SU-DHL-6 (cell line): ENCODE data around the gene BLOC1S1.

Source experiments
- H2AFZ ChIP-seq: fragments of 200-600 bp; sonication (generic); 2 replicates; pipeline ENCODE4 v1.6.1; 2014; ENCODE audit warnings: low read depth, mild to moderate bottlenecking, moderate library complexity, mixed read lengths, antibody characterized with exemption, low read length; ENCODE audit not compliant: severe bottlenecking
- H3F3A ChIP-seq: fragments of 200-600 bp; shearing (Covaris generic); 2 replicates; pipeline ENCODE4 v1.6.0; 2016; ENCODE audit warnings: antibody characterized with exemption, mild to moderate bottlenecking; ENCODE audit not compliant: insufficient read depth
- H3K27ac ChIP-seq: fragments of 200-600 bp; sonication (generic); 2 replicates; pipeline ENCODE4 v1.5.1; 2016; ENCODE audit warnings: low read depth, mild to moderate bottlenecking, low read length, moderate library complexity, mixed read lengths
- H3K27me3 ChIP-seq: fragments of 200-600 bp; sonication (generic), shearing (Covaris generic); 2 replicates; pipeline ENCODE4 v1.6.0; 2014; ENCODE audit warnings: mild to moderate bottlenecking, low read length
- H3K36me3 ChIP-seq: fragments of 200-600 bp; sonication (generic); 2 replicates; pipeline ENCODE4 v1.6.1; 2014; ENCODE audit warnings: mild to moderate bottlenecking, low read length, mixed read lengths
- H3K4me2 ChIP-seq: fragments of 300-600, 200-600 bp; shearing (Covaris generic), sonication (generic); 2 replicates; pipeline ENCODE4 v1.6.0; 2014; ENCODE audit warnings: low read length, low read depth, mild to moderate bottlenecking; ENCODE audit not compliant: poor library complexity, severe bottlenecking
- H3K4me3 ChIP-seq: fragments of 200-600 bp; sonication (generic); 2 replicates; pipeline ENCODE4 v1.5.1; 2014; ENCODE audit warnings: antibody characterized with exemption, low read length, mild to moderate bottlenecking, mixed read lengths; ENCODE audit not compliant: insufficient read depth, poor library complexity, severe bottlenecking
- H3K79me2 ChIP-seq: fragments of 200-600 bp; sonication (generic); 2 replicates; pipeline ENCODE4 v1.6.1; 2014; ENCODE audit warnings: mild to moderate bottlenecking, low read length, moderate library complexity; ENCODE audit not compliant: insufficient read depth
- H3K9ac ChIP-seq: fragments of 200-600 bp; sonication (generic); 2 replicates; pipeline ENCODE4 v1.7.0; 2014; ENCODE audit warnings: mild to moderate bottlenecking, low read length
- H3K9me2 ChIP-seq: fragments of 200-600 bp; sonication (generic); replicated peaks from 2 replicates; pipeline ENCODE4 v1.6.1; 2014; ENCODE audit warnings: low read length; ENCODE audit not compliant: insufficient read depth
- H3K9me3 ChIP-seq: fragments of 200-600 bp; sonication (generic); 2 replicates; pipeline ENCODE4 v1.6.1; 2014; ENCODE audit warnings: low read length, mixed read lengths; ENCODE audit not compliant: insufficient read depth
- H4K20me1 ChIP-seq: fragments of 200-600 bp; sonication (generic); 2 replicates; pipeline ENCODE4 v1.6.1; 2014; ENCODE audit warnings: low read depth, mild to moderate bottlenecking, antibody characterized with exemption, low read length, moderate library complexity, mixed read lengths
- EZH2phosphoT487 ChIP-seq: fragments of 200-600 bp; sonication (generic), shearing (Covaris generic); conservative IDR thresholded peaks from 2 replicates; pipeline ENCODE4 v1.6.1; 2018; ENCODE audit warnings: mild to moderate bottlenecking, antibody characterized with exemption, low read length, moderate library complexity, mixed read lengths
- TF ChIP-seq, protein P1 (sequence below): fragments of 200-600 bp; sonication (generic); IDR thresholded peaks from one replicate; pipeline ENCODE4 v1.5.1; 2017; ENCODE audit warnings: antibody characterized with exemption, mild to moderate bottlenecking, low read length, moderate library complexity; ENCODE audit not compliant: insufficient read depth, poor library complexity, severe bottlenecking

The BLOC1S1 gene

GRCh38 chr12:55671746-55672145 is 44.1 kb upstream of the BLOC1S1 start:
- no peaks in the 10 kb centered on the region for H3K27me3 ChIP-seq
- no peak overlapping the region for H3K4me3 ChIP-seq
- TF ChIP-seq, protein P1, sequence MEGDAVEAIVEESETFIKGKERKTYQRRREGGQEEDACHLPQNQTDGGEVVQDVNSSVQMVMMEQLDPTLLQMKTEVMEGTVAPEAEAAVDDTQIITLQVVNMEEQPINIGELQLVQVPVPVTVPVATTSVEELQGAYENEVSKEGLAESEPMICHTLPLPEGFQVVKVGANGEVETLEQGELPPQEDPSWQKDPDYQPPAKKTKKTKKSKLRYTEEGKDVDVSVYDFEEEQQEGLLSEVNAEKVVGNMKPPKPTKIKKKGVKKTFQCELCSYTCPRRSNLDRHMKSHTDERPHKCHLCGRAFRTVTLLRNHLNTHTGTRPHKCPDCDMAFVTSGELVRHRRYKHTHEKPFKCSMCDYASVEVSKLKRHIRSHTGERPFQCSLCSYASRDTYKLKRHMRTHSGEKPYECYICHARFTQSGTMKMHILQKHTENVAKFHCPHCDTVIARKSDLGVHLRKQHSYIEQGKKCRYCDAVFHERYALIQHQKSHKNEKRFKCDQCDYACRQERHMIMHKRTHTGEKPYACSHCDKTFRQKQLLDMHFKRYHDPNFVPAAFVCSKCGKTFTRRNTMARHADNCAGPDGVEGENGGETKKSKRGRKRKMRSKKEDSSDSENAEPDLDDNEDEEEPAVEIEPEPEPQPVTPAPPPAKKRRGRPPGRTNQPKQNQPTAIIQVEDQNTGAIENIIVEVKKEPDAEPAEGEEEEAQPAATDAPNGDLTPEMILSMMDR: no peak
- no peak for TF ChIP-seq EZH2phosphoT487
- no peaks in the 10 kb centered on the region for H3K79me2 ChIP-seq
- H3K4me2 ChIP-seq: no peak overlapping the region
- no peaks in the 10 kb centered on the region for H3K9me2 ChIP-seq
- no peaks in the 10 kb centered on the region for H3K36me3 ChIP-seq
- H2AFZ ChIP-seq: no peak overlapping the region
- no peaks in the 10 kb centered on the region for H3K9me3 ChIP-seq
- no peaks in the 10 kb centered on the region for H4K20me1 ChIP-seq
- no peak overlapping the region for H3K27ac ChIP-seq
- no peak overlapping the region for H3K9ac ChIP-seq
- no peaks in the 10 kb centered on the region for H3F3A ChIP-seq

- Histone ChIP-seq H3K27ac (peak overlapping the region; percentile 69), H3K36me3 (no peaks in the 10 kb centered on the region), H3K9me2 (no peaks in the 10 kb centered on the region), H3K4me3 (peak overlapping the region; percentile 13), H3K9me3 (no peaks in the 10 kb centered on the region), H3K79me2 (no peaks in the 10 kb centered on the region), H2AFZ (peak overlapping the region; percentile 87), H3K4me2 (peak overlapping the region; percentile 52), H4K20me1 (no peaks in the 10 kb centered on the region), H3K9ac (no peak overlapping the region; the same call in 1 of the 2 replicates), H3F3A (no peaks in the 10 kb centered on the region), H3K27me3 (no peaks in the 10 kb centered on the region)
- TF ChIP-seq, protein P1: no peak
- TF ChIP-seq EZH2phosphoT487: no peak
Observed at GRCh38 chr12:55673638-55674037, 42.2 kb upstream of the BLOC1S1 start.

DNA sequence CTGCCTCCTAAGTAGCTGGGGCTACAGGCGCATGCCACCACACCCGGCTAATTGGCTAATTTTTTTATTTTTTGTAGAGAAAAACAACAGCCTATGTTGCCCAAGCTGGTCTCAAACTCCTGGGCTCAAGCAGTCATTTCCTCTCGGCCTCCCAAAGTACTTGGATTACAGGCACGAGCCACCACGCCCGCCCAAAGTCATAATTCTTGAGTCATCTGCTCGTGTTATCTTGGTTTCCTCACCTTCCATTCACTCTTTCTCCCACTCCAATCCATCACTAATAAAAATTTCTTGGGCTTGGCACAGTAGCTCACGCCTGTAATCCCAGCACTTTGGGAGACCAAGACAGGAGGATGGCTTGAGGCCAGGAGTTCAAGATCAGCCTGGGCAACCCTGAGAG is 40.2 kb upstream of the BLOC1S1 start:
- no peaks in the 10 kb centered on the region for H3F3A ChIP-seq
- 0 out of 2 replicates have a peak, but pooled peaks cover 1% of the 10 kb centered on the region for H3K27me3 ChIP-seq
- H3K27ac ChIP-seq: no peak overlapping the region
- no peak overlapping the region for H3K4me3 ChIP-seq
- no peaks in the 10 kb centered on the region for H3K9me3 ChIP-seq
- no peaks in the 10 kb centered on the region for H3K36me3 ChIP-seq
- H3K79me2 ChIP-seq: no peaks in the 10 kb centered on the region
- H4K20me1 ChIP-seq: no peaks in the 10 kb centered on the region
- no peak overlapping the region for H2AFZ ChIP-seq
- no peaks in the 10 kb centered on the region for H3K9me2 ChIP-seq
- TF ChIP-seq EZH2phosphoT487: no peak
- TF ChIP-seq, protein P1: no peak
- no peak overlapping the region for H3K4me2 ChIP-seq
- H3K9ac ChIP-seq: no peak overlapping the region

DNA sequence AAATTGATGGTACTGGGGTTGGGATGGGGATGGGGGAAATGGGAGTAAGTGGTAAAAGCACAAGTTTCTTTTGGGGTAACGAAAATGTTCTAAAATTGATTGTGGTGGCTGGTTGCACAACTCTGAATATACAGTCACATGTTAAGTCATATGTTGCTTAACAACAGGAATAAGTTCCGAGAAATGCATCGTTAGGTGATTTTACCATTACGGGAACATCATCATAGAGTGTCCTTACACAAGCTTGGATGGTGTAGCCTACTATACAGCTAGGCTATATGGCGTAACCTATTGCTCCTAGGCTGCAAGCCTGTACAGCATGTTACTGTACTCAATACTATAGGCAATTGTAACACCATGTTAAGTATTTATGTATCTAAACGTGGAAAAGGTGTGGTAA is 39.1 kb upstream of the BLOC1S1 start:
- H3K36me3 ChIP-seq: no peaks in the 10 kb centered on the region
- no peak for TF ChIP-seq EZH2phosphoT487
- TF ChIP-seq, protein P1: no peak
- H4K20me1 ChIP-seq: no peaks in the 10 kb centered on the region
- no peaks in the 10 kb centered on the region for H3K79me2 ChIP-seq
- no peaks in the 10 kb centered on the region for H3K9me2 ChIP-seq
- H3K9me3 ChIP-seq: no peaks in the 10 kb centered on the region
- no peak overlapping the region for H3K4me3 ChIP-seq
- H3K27me3 ChIP-seq: 0 out of 2 replicates have a peak, but pooled peaks cover 2% of the 10 kb centered on the region
- H3K4me2 ChIP-seq: no peak overlapping the region
- H3F3A ChIP-seq: no peaks in the 10 kb centered on the region
- no peak overlapping the region for H3K27ac ChIP-seq
- no peak overlapping the region for H2AFZ ChIP-seq
- no peak overlapping the region for H3K9ac ChIP-seq
